ENCODE data around the gene RAB29. TPM values are rescaled to one million over a fixed set of nuclear protein-coding genes. Genes with fewer than 3 reads are reported as not detected.

Gene RAB29
- total and polyA plus RNA-seq, 9 of the 15 experiments (the other 6 are each of a cell fraction or from before 2014, with no cell fraction given): 6.3 to 17.6 (median 8.0) TPM

DNA sequence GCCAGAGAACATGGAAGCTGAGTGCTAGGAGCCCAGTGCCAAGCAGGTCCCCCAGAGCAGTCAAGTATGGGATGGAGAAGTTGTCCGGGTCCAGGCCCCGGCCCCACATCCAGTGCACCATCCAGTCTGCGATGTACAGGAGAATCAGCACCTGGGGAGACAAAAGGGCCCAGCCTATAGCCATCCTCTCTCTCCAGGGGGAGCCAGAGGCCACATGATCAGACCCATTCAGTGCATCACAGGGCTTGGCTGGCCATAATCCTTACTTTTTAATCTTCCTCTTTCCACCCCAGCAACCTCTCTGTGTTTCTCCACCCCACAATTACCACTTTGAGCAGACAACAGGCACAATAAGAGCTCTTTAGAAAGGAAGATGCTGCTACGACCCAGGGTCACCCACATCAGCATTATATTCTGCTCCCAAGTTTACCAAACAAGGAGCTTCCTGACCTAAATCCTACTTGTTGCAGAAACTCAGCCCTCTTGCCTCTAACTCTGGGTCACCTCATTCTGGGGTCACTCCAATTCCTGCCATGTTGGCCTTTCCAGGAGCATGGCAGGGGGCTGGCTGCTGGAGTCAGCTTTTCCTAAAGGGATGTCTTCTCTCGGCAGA, 16.4 kb upstream of the RAB29 start (continued):
- TF ChIP-seq, protein P1, sequence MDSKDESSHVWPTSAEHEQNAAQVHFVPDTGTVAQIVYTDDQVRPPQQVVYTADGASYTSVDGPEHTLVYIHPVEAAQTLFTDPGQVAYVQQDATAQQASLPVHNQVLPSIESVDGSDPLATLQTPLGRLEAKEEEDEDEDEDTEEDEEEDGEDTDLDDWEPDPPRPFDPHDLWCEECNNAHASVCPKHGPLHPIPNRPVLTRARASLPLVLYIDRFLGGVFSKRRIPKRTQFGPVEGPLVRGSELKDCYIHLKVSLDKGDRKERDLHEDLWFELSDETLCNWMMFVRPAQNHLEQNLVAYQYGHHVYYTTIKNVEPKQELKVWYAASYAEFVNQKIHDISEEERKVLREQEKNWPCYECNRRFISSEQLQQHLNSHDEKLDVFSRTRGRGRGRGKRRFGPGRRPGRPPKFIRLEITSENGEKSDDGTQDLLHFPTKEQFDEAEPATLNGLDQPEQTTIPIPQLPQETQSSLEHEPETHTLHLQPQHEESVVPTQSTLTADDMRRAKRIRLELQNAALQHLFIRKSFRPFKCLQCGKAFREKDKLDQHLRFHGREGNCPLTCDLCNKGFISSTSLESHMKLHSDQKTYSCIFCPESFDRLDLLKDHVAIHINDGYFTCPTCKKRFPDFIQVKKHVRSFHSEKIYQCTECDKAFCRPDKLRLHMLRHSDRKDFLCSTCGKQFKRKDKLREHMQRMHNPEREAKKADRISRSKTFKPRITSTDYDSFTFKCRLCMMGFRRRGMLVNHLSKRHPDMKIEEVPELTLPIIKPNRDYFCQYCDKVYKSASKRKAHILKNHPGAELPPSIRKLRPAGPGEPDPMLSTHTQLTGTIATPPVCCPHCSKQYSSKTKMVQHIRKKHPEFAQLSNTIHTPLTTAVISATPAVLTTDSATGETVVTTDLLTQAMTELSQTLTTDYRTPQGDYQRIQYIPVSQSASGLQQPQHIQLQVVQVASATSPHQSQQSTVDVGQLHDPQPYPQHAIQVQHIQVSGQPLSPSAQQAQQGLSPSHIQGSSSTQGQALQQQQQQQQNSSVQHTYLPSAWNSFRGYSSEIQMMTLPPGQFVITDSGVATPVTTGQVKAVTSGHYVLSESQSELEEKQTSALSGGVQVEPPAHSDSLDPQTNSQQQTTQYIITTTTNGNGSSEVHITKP (IDR thresholded peaks at IDR 0.05; ENCODE audit: partially characterized antibody): no peak
- TF ChIP-seq BHLHE40 (IDR thresholded peaks at IDR 0.05; ENCODE audit: low read length): 0 out of 2 replicates have a peak, but pooled peaks have one; percentile 14
- TF ChIP-seq, protein P2, sequence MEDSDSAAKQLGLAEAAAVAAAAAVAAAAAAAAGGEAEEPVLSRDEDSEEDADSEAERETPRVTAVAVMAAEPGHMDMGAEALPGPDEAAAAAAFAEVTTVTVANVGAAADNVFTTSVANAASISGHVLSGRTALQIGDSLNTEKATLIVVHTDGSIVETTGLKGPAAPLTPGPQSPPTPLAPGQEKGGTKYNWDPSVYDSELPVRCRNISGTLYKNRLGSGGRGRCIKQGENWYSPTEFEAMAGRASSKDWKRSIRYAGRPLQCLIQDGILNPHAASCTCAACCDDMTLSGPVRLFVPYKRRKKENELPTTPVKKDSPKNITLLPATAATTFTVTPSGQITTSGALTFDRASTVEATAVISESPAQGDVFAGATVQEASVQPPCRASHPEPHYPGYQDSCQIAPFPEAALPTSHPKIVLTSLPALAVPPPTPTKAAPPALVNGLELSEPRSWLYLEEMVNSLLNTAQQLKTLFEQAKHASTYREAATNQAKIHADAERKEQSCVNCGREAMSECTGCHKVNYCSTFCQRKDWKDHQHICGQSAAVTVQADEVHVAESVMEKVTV (CRISPR knock-in tag; IDR thresholded peaks at IDR 0.05): peak; percentile 95
- TF ChIP-seq, protein P3, sequence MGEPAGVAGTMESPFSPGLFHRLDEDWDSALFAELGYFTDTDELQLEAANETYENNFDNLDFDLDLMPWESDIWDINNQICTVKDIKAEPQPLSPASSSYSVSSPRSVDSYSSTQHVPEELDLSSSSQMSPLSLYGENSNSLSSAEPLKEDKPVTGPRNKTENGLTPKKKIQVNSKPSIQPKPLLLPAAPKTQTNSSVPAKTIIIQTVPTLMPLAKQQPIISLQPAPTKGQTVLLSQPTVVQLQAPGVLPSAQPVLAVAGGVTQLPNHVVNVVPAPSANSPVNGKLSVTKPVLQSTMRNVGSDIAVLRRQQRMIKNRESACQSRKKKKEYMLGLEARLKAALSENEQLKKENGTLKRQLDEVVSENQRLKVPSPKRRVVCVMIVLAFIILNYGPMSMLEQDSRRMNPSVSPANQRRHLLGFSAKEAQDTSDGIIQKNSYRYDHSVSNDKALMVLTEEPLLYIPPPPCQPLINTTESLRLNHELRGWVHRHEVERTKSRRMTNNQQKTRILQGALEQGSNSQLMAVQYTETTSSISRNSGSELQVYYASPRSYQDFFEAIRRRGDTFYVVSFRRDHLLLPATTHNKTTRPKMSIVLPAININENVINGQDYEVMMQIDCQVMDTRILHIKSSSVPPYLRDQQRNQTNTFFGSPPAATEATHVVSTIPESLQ (CRISPR knock-in tag; IDR thresholded peaks at IDR 0.05): no peak
- TF ChIP-seq EHMT2 (IDR thresholded peaks at IDR 0.05): no peak
- TF ChIP-seq, protein P4, sequence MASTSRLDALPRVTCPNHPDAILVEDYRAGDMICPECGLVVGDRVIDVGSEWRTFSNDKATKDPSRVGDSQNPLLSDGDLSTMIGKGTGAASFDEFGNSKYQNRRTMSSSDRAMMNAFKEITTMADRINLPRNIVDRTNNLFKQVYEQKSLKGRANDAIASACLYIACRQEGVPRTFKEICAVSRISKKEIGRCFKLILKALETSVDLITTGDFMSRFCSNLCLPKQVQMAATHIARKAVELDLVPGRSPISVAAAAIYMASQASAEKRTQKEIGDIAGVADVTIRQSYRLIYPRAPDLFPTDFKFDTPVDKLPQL (IDR thresholded peaks at IDR 0.05; ENCODE audit: extremely low read depth, insufficient read length): no peak
- TF ChIP-seq HNRNPK (IDR thresholded peaks at IDR 0.05; ENCODE audit: low read depth, low read length, poor library complexity, severe bottlenecking): no peak
- TF ChIP-seq POLR2H (tag; IDR thresholded peaks at IDR 0.05; ENCODE audit: low read depth): no peak
- TF ChIP-seq SREBF2 (CRISPR knock-in tag; IDR thresholded peaks at IDR 0.05): no peak
- no peak for TF ChIP-seq TCF3 (CRISPR knock-in tag; IDR thresholded peaks at IDR 0.05)
- no peak for TF ChIP-seq PHF20 (IDR thresholded peaks at IDR 0.05; ENCODE audit: partially characterized antibody)
- TF ChIP-seq, protein P5, sequence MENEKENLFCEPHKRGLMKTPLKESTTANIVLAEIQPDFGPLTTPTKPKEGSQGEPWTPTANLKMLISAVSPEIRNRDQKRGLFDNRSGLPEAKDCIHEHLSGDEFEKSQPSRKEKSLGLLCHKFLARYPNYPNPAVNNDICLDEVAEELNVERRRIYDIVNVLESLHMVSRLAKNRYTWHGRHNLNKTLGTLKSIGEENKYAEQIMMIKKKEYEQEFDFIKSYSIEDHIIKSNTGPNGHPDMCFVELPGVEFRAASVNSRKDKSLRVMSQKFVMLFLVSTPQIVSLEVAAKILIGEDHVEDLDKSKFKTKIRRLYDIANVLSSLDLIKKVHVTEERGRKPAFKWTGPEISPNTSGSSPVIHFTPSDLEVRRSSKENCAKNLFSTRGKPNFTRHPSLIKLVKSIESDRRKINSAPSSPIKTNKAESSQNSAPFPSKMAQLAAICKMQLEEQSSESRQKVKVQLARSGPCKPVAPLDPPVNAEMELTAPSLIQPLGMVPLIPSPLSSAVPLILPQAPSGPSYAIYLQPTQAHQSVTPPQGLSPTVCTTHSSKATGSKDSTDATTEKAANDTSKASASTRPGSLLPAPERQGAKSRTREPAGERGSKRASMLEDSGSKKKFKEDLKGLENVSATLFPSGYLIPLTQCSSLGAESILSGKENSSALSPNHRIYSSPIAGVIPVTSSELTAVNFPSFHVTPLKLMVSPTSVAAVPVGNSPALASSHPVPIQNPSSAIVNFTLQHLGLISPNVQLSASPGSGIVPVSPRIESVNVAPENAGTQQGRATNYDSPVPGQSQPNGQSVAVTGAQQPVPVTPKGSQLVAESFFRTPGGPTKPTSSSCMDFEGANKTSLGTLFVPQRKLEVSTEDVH (IDR thresholded peaks at IDR 0.05; ENCODE audit: low read depth, partially characterized antibody): no peak
- no peak for TF ChIP-seq SIX5 (IDR thresholded peaks at IDR 0.05; ENCODE audit: borderline replicate concordance in 1 of 2, insufficient read depth in 1 of 2, low read depth in 1 of 2, low read length in 2 of 2)
- 0 out of 2 replicates have a peak, but pooled peaks have one; percentile 57 for TF ChIP-seq TARDBP (IDR thresholded peaks at IDR 0.05)
- TF ChIP-seq RBM39 (optimal IDR thresholded peaks at IDR 0.05; ENCODE audit: low read depth, low read length): no peak
- TF ChIP-seq, protein P6, sequence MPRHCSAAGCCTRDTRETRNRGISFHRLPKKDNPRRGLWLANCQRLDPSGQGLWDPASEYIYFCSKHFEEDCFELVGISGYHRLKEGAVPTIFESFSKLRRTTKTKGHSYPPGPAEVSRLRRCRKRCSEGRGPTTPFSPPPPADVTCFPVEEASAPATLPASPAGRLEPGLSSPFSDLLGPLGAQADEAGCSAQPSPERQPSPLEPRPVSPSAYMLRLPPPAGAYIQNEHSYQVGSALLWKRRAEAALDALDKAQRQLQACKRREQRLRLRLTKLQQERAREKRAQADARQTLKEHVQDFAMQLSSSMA (CRISPR knock-in tag; IDR thresholded peaks at IDR 0.05): no peak

All from K562 (cell line).